GM12891 (cell line): Measurements from ENCODE around the gene CTSD.

Experiments
- POLR2A ChIP-seq: IDR thresholded peaks from 2 replicates; pipeline ENCODE4 v1.6.1; 2011; ENCODE audit warnings: low read depth, low read length, control low read depth
- POLR2AphosphoS5 ChIP-seq: IDR thresholded peaks from 2 replicates; pipeline ENCODE4 v1.6.1; 2011; ENCODE audit warnings: low read depth, low read length, control low read depth

DNA sequence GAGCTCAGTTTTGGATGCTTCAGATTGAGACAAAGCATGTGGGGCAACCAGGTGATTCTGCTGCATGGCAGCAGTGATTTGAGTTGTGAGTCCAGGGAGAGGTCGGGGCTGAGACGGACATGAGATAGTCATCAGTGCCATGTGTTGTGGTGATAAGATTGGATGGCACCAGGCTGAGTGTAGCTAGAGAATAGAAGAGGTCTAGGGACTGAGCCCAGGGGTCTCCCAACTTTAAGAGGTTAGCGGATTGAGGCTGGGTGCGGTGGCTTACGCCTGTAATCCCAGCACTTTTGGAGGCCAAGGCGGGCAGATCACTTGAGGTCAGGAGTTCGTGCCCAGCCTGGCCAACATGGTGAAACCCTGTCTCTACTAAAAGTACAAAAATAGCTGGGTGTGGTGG is 6.3 kb upstream of the CTSD start:
- TF ChIP-seq POLR2A (no peak), POLR2AphosphoS5 (no peak)
